Keratinocyte (primary cell): ENCODE measurements around the gene FDCSP. TPM values are rescaled to one million over a fixed set of nuclear protein-coding genes. Genes with fewer than 3 reads are reported as not detected.
"Not testable (repeated sequence)": the region's sequence is repeated elsewhere in the genome, so short reads cannot be mapped to it uniquely, and the experiment has no call there.

Source experiments
- DNase-seq: peaks from one replicate; pipeline ENCODE4 v3.0.0-alpha.2; 2011; ENCODE audit warnings: low read depth, missing footprints, low spot score
- FAIRE-seq: peaks from 2 replicates; lab custom pipeline; 2011; peaks lifted over from hg19 to GRCh38; lab: Jason Lieb, UNC
- H2AFZ ChIP-seq: 2 replicates; pipeline ENCODE4 v1.6.0; 2012; ENCODE audit warnings: low read length, control low read depth, inconsistent platforms; ENCODE audit not compliant: control insufficient read depth
- H3K27ac ChIP-seq: 2 replicates; pipeline ENCODE4 v1.5.1; 2011; ENCODE audit warnings: low read length; ENCODE audit not compliant: control insufficient read depth, insufficient read depth
- H3K27me3 ChIP-seq: 3 replicates; pipeline ENCODE4 v1.6.0; 2011; ENCODE audit warnings: low read length; ENCODE audit not compliant: control insufficient read depth, insufficient read depth; ENCODE audit errors: extremely low read depth
- H3K36me3 ChIP-seq, 2 experiments: 2 replicates in 1 of 2; 3 replicates in 1 of 2; pipeline ENCODE4 v1.5.1; 2011; ENCODE audit warnings: low read length in 2 of 2, mild to moderate bottlenecking in 1 of 2; ENCODE audit not compliant: control insufficient read depth in 2 of 2, insufficient read depth in 2 of 2; ENCODE audit errors: extremely low read depth in 1 of 2
- H3K4me1 ChIP-seq: 3 replicates; pipeline ENCODE4 v1.5.1; 2011; ENCODE audit warnings: low read length; ENCODE audit not compliant: control insufficient read depth, insufficient read depth; ENCODE audit errors: extremely low read depth
- H3K4me2 ChIP-seq: 3 replicates; pipeline ENCODE4 v1.6.0; 2011; ENCODE audit warnings: low read depth, low read length; ENCODE audit not compliant: control insufficient read depth, insufficient read depth; ENCODE audit errors: extremely low read depth
- H3K4me3 ChIP-seq, 3 experiments: fragments of 200-600 bp in 1 of 3; sonication (generic) in 1 of 3; 2 replicates in 2 of 3; 3 replicates in 1 of 3; pipeline ENCODE4 v1.5.1; 2011 to 2016; ENCODE audit warnings: low read length in 3 of 3, mild to moderate bottlenecking in 3 of 3, control low read depth in 2 of 3, inconsistent platforms in 1 of 3, low read depth in 1 of 3, mixed read lengths in 1 of 3, mixed run types in 1 of 3, moderate library complexity in 1 of 3; ENCODE audit not compliant: control insufficient read depth in 2 of 3, insufficient read depth in 2 of 3; ENCODE audit errors: extremely low read depth in 1 of 3
- H3K79me2 ChIP-seq: 2 replicates; pipeline ENCODE4 v1.6.0; 2012; ENCODE audit warnings: low read length; ENCODE audit not compliant: control insufficient read depth, insufficient read depth
- H3K9ac ChIP-seq: 3 replicates; pipeline ENCODE4 v1.6.0; 2011; ENCODE audit warnings: low read length; ENCODE audit not compliant: control insufficient read depth, insufficient read depth; ENCODE audit errors: extremely low read depth
- H3K9me1 ChIP-seq: 3 replicates; pipeline ENCODE4 v1.6.0; 2011; ENCODE audit warnings: low read length; ENCODE audit not compliant: control insufficient read depth, insufficient read depth; ENCODE audit errors: extremely low read depth
- H3K9me3 ChIP-seq: 2 replicates; pipeline ENCODE4 v1.5.1; 2012; ENCODE audit warnings: low read depth, low read length; ENCODE audit not compliant: control insufficient read depth
- H4K20me1 ChIP-seq: 3 replicates; pipeline ENCODE4 v1.6.0; 2011; ENCODE audit warnings: low read length; ENCODE audit not compliant: control insufficient read depth, insufficient read depth; ENCODE audit errors: extremely low read depth
- CTCF ChIP-seq, 3 experiments: IDR thresholded peaks in 1 of 3; conservative IDR thresholded peaks in 1 of 3; optimal IDR thresholded peaks in 1 of 3; 2 replicates in 2 of 3; 3 replicates in 1 of 3; pipeline versions ENCODE3 to v1.5.1; 2011; ENCODE audit warnings: low read length in 3 of 3, mild to moderate bottlenecking in 3 of 3, moderate library complexity in 2 of 3, control low read depth in 1 of 3, inconsistent platforms in 1 of 3; ENCODE audit not compliant: insufficient read depth in 2 of 3; ENCODE audit errors: extremely low read depth in 1 of 3
- EZH2 ChIP-seq: IDR thresholded peaks from one replicate; pipeline ENCODE4 v1.6.1; 2012; ENCODE audit warnings: inconsistent platforms, mild to moderate bottlenecking, low read length, moderate library complexity
- dilution Hi-C: fragments of 300-500 bp; cut with MboI; formaldehyde crosslinking; loops from one replicate; pipeline ENCODE4 v1.7.0; 2020; ENCODE audit warnings: low sequenced_read_pairs; ENCODE audit not compliant: extremely low pct_ligation_motif_present
- polyA plus RNA-seq, 5 experiments: library from polyadenylated mRNA; depleted of rRNA in 3 of 5; stranded (reverse) in 3 of 5; stranded (forward) in 1 of 5; unstranded in 1 of 5; fragments of >200 nt; gene quantifications; 1 replicate in 1 of 5; 2 replicates in 3 of 5; 3 replicates in 1 of 5; pipeline versions ENCODE4 v1.2.1 to v1.2.3, GENCODE V29; 2011 to 2012; ENCODE audit warnings: missing spikeins in 2 of 5, low read depth in 1 of 5, low replicate concordance in 1 of 5

Gene FDCSP
- polyA plus RNA-seq, 1 donor (not counting 4 experiments of a cell fraction or from before 2014, with no cell fraction given) = not detected

GRCh38 chr4:70197842-70198241, 28.1 kb upstream of the FDCSP start:
- Histone ChIP-seq H3K9me3 (no peaks in the 10 kb centered on the region), H3K4me3 (no peak overlapping the region), H3K9me1 (no peaks in the 10 kb centered on the region), H3K4me1 (no peaks in the 10 kb centered on the region), H3K9ac (no peak overlapping the region), H4K20me1 (no peaks in the 10 kb centered on the region), H3K27me3 (no peaks in the 10 kb centered on the region), H3K36me3 (no peaks in the 10 kb centered on the region), H3K79me2 (no peaks in the 10 kb centered on the region), H3K27ac (no peak overlapping the region), H2AFZ (no peak overlapping the region), H3K4me2 (no peak overlapping the region)
- no peak for TF ChIP-seq EZH2
- TF ChIP-seq CTCF (optimal IDR thresholded peaks at IDR 0.05 in 1 of 3, IDR thresholded peaks at IDR 0.05 in 1 of 3, conservative IDR thresholded peaks at IDR 0.05 in 1 of 3; ENCODE audit: extremely low read depth in 1 of 3, insufficient read depth in 2 of 3, low read length in 3 of 3) = no peak
- no peak for FAIRE-seq
- DNase-seq = no peak
- dilution Hi-C loops = no loop called here

GRCh38 chr4:70203601-70204000, 22.3 kb upstream of the FDCSP start:
- no peaks in the 10 kb centered on the region for H3K27me3 ChIP-seq
- H3K27ac ChIP-seq = no peak overlapping the region
- no peaks in the 10 kb centered on the region for H3K4me1 ChIP-seq
- no peak overlapping the region for H3K4me2 ChIP-seq
- no peaks in the 10 kb centered on the region for H3K36me3 ChIP-seq
- DNase-seq (no peak), FAIRE-seq (no peak)
- TF ChIP-seq EZH2 (no peak), CTCF (optimal IDR thresholded peaks at IDR 0.05 in 1 of 3, IDR thresholded peaks at IDR 0.05 in 1 of 3, conservative IDR thresholded peaks at IDR 0.05 in 1 of 3; ENCODE audit: extremely low read depth in 1 of 3, insufficient read depth in 2 of 3, low read length in 3 of 3) (no peak)
- no peak overlapping the region for H3K4me3 ChIP-seq
- H3K9ac ChIP-seq = no peak overlapping the region
- no peaks in the 10 kb centered on the region for H3K9me3 ChIP-seq
- H4K20me1 ChIP-seq = no peaks in the 10 kb centered on the region
- dilution Hi-C loops = no loop called here
- H2AFZ ChIP-seq = no peak overlapping the region
- H3K79me2 ChIP-seq = no peaks in the 10 kb centered on the region
- no peaks in the 10 kb centered on the region for H3K9me1 ChIP-seq

GRCh38 chr4:70212752-70213151, 13.2 kb upstream of the FDCSP start:
- H3K27me3 ChIP-seq, H3K36me3 ChIP-seq, dilution Hi-C loops, H4K20me1 ChIP-seq, H2AFZ ChIP-seq, H3K79me2 ChIP-seq, H3K4me2 ChIP-seq, DNase-seq, H3K9me3 ChIP-seq, H3K9me1 ChIP-seq, H3K9ac ChIP-seq, H3K4me3 ChIP-seq, H3K4me1 ChIP-seq, FAIRE-seq, H3K27ac ChIP-seq: not testable (repeated sequence)

- H3K9me3 ChIP-seq, DNase-seq, H3K4me3 ChIP-seq, H3K27ac ChIP-seq, H3K9ac ChIP-seq, H3K4me1 ChIP-seq, H3K4me2 ChIP-seq, dilution Hi-C loops, H3K9me1 ChIP-seq, FAIRE-seq, H4K20me1 ChIP-seq, H3K79me2 ChIP-seq, H3K36me3 ChIP-seq, H3K27me3 ChIP-seq, H2AFZ ChIP-seq: not testable (repeated sequence)
These were observed 9.8 kb upstream of the FDCSP start for GRCh38 chr4:70216109-70216508.
